HAP-1 (cell line): Measurements from ENCODE around the gene SHISA8.
A peak's percentile ranks its signal among the peaks of the same experiment; 100 is the strongest.
"Not testable (repeated sequence)": the region's sequence is repeated elsewhere in the genome, so short reads cannot be mapped to it uniquely, and the experiment has no call there.

Experiments used
- DNase-seq, 2 experiments: peaks; one replicate each; pipeline ENCODE4 v3.0.0-alpha.2; 2016 to 2020; ENCODE audit warnings: low spot score in 2 of 2
- H3K27me3 ChIP-seq: fragments of 250-450 bp; sonication (Bioruptor Pico); 2 replicates; pipeline ENCODE4 v1.5.1; 2020; ENCODE audit warnings: low read depth, mild to moderate bottlenecking, moderate library complexity
- H3K36me3 ChIP-seq: fragments of 250-450 bp; sonication (Bioruptor Pico); replicated peaks from 2 replicates; pipeline ENCODE4 v1.5.1; 2020; ENCODE audit warnings: mild to moderate bottlenecking
- H3K4me1 ChIP-seq: fragments of 250-450 bp; sonication (Bioruptor Pico); 2 replicates; pipeline ENCODE4 v1.5.1; 2020; ENCODE audit warnings: mild to moderate bottlenecking
- H3K4me3 ChIP-seq: fragments of 250-450 bp; sonication (Bioruptor Pico); 2 replicates; pipeline ENCODE4 v1.5.1; 2020; ENCODE audit warnings: mild to moderate bottlenecking, moderate library complexity
- H3K9me3 ChIP-seq: fragments of 250-450 bp; sonication (Bioruptor Pico); 2 replicates; pipeline ENCODE4 v1.5.1; 2020; ENCODE audit warnings: mild to moderate bottlenecking, moderate library complexity
- in situ Hi-C: fragments of 300-500 bp; cut with MboI; formaldehyde crosslinking; loops from 3 replicates; pipeline ENCODE4 v1.14.3; 2020; ENCODE audit warnings: low sequenced_read_pairs, inconsistent platforms, mixed read lengths

SHISA8 gene

DNA sequence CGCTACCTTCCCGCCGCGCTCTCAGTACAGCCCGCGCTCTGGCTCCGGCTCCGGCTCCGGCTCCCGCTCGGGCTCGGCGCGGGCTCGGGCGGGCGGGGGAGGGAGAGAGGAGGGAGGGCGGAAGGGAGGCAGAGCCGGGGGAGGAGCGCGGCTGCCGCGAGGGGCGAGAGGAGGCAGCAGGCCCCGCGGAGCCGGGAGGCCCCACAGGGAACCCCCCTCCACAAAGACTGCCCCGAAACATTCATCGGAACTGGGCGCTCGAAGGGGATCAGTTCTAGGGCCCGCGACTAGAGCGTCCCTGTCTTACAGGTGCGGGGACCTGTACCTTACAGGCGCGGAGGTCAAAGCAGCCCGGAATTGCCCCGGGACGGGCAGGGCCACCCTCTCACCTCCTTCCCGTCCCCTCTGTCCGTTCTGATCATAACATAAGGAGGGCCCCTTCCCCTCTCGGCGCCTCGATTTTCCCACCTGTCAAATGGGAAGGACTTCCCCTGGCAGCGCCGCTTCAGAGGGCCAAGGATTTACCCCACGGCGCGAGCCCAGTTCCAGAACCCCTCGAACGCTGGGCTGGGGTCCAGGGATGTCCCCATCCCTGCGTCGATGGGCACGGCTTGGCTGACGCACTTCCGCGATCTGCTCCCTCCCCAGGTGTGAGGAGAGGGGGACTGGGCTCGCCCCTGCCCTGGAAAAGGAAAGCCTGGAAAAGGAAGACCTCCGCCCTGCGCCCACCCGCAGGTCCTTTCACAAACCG is at the start of gene SHISA8:
Gene SHISA8, minus strand, starts transcription at position 40 of the 751 bp plus-strand sequence. CDS start 407 bp downstream, outside the sequence.
- Histone ChIP-seq H3K36me3 (no peaks in the 10 kb centered on the region; the same call in 1 of the 2 replicates), H3K9me3 (no peaks in the 10 kb centered on the region), H3K4me3 (peak within 1 kb of the TSS; percentile 31), H3K27me3 (peaks cover 3% of the 10 kb centered on the region), H3K4me1 (peaks cover 3% of the 10 kb centered on the region)
- DNase-seq = peak; percentile 28 to 82
- in situ Hi-C loops = no loop called here

GRCh38 chr22:41964112-41964491 is 49.2 kb upstream of the SHISA8 start:
- Histone ChIP-seq H3K27me3 (no peaks in the 10 kb centered on the region), H3K4me1 (peaks cover 6% of the 10 kb centered on the region), H3K36me3 (no peaks in the 10 kb centered on the region), H3K4me3 (no peak overlapping the region), H3K9me3 (no peaks in the 10 kb centered on the region)
- DNase-seq = no peak
- in situ Hi-C loops = loop anchor here (10.0 kb wide), 1 partner anchor 471 kb away; the partner anchor contains the start of gene NFAM1

DNA sequence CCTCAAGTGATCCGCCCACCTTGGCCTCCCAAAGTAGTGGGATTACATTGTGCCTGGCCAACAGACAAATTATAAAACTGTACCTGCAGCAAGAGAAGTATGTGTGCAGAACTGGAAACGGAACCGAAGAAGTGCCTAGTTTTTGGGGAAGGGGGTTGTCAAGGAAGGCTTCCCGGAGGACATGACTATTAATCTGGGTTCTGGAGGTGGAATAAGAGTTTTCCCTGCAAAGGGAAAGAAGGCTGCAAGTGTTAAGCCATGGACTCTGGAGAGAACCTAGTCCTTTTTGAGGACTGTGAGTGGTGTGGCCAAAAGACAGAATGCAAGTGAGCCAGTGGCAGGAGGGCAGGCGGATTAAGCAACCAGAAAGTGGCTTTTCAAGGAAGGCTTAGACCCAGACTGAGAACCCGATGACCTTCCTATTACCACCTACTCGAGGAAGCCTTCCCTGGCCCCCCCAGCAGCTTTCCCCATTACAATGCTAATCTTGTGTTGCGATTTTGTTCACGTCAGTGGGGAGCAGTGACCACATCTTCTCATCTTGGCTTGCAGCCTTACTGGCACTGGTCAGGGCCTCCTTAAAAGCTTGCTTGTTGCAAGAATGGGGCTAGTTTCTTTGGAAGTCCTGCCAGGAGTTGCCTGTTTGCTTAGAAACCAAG is 48.7 kb upstream of the SHISA8 start:
- in situ Hi-C loops = loop anchor here (10.0 kb wide), 1 partner anchor 471 kb away; the partner anchor contains the start of gene NFAM1
- H3K4me1 ChIP-seq = peaks cover 6% of the 10 kb centered on the region
- H3K27me3 ChIP-seq = no peaks in the 10 kb centered on the region
- H3K36me3 ChIP-seq = no peaks in the 10 kb centered on the region
- H3K9me3 ChIP-seq = no peaks in the 10 kb centered on the region
- no peak overlapping the region for H3K4me3 ChIP-seq
- DNase-seq = no peak

DNA sequence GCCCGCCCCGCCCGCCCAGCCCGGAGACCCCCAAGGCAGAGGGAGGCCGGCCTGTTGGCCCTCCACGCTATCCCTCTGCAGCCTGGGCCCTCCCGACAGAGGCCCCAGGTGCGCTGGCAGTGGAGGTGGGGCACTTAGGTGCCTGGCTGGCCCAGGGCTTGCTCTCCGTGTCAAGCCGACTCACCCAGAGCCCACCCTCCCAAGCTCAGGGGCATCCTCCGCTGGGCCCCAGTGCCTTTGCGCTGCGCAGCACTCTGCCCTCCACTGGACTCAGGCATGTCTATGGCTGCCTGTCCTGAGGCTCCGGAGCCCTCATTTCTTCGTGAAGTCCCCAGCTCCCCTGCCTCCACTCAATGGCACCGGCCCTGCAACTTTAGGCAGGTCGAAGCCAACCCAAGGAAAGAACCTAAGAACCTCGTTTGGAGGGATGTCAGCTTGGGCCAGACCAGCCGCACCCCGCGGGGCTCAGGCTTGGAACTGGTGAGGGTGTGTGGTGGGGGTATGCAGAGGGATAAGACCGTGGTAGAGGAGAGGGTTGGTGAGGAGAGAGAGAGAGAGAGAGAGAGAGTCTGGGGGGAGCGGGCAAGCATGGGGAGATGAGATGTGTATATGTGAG is 43.2 kb upstream of the SHISA8 start:
- DNase-seq = no peak
- H3K4me3 ChIP-seq = no peak overlapping the region
- no peaks in the 10 kb centered on the region for H3K27me3 ChIP-seq
- H3K9me3 ChIP-seq = no peaks in the 10 kb centered on the region
- H3K4me1 ChIP-seq = peaks cover 10% of the 10 kb centered on the region
- in situ Hi-C loops = no loop called here
- H3K36me3 ChIP-seq = no peaks in the 10 kb centered on the region

DNA sequence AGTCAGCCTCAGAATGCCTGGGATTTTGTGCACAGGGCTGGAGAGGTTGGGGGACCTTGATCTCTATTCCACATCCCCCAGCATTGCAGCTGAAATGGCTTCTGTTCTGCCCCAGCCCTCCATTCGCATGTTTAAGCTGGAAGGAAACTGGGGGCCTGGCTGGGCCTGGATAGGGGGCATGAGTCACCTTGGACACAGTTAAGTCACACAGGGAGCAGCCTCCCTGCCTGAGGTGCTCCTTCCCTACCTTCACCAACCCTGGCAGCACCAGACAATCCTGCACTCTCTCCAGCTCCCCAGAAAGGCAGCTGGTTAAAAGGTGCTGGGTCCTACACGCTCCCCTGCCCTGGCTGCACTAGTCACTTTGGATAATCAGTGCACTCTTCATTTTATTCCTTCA is 37.8 kb upstream of the SHISA8 start:
- H3K4me3 ChIP-seq = no peak overlapping the region
- DNase-seq = no peak
- H3K9me3 ChIP-seq = no peaks in the 10 kb centered on the region
- 0 out of 2 replicates have a peak, but pooled peaks cover 3% of the 10 kb centered on the region for H3K36me3 ChIP-seq
- in situ Hi-C loops = no loop called here
- H3K4me1 ChIP-seq = peaks cover 13% of the 10 kb centered on the region
- H3K27me3 ChIP-seq = no peaks in the 10 kb centered on the region

DNA sequence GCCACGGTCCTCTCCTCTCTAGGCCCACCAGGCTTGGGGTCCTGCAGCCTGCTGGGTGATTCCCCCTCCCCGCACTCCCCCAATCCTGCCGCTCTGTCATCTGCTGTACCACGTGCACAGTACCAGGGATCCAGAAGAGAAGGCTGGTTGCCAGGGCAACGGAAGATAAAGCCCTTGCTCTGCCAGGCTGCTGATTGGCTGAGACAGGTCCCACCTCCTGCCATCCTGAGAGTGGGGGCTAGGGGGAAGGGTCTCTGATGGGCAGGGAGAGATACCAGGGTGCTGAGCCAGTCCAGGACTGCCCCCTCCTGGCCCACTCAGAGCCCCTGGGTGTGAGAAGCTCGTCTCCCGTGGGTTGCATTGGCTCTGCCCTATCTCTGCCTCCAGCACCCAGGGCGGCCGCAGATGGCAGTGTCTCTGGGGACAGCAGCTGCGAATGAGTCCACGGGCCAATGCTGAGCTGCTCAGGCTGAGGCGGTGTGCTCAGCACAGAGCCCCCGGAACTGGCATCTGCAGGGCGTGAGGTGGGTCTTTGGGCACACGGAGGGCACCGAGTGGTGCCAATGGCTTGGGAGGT is 37.1 kb upstream of the SHISA8 start, which contains the start of gene SMIM45:
Gene SMIM45, plus strand, starts transcription at position 253 of the 577 bp plus-strand sequence.
- peaks cover 16% of the 10 kb centered on the region for H3K4me1 ChIP-seq
- in situ Hi-C loops = no loop called here
- H3K4me3 ChIP-seq = no peak within 1 kb of the TSS
- H3K27me3 ChIP-seq = no peaks in the 10 kb centered on the region
- DNase-seq = no peak
- 0 out of 2 replicates have a peak, but pooled peaks cover 3% of the 10 kb centered on the region for H3K36me3 ChIP-seq
- H3K9me3 ChIP-seq = no peaks in the 10 kb centered on the region

- no peak for DNase-seq
- Histone ChIP-seq H3K9me3 (no peaks in the 10 kb centered on the region), H3K36me3 (peaks cover 19% of the 10 kb centered on the region), H3K4me3 (no peak overlapping the region), H3K4me1 (peaks cover 26% of the 10 kb centered on the region), H3K27me3 (no peaks in the 10 kb centered on the region)
- in situ Hi-C loops = no loop called here
Observed at GRCh38 chr22:41949297-41949965, 34.6 kb upstream of the SHISA8 start.

- DNase-seq, H3K4me3 ChIP-seq, H3K9me3 ChIP-seq, H3K27me3 ChIP-seq, in situ Hi-C loops: not testable (repeated sequence)
- H3K36me3 ChIP-seq = peaks cover 25% of the 10 kb centered on the region
- peaks cover 26% of the 10 kb centered on the region for H3K4me1 ChIP-seq
Observed at GRCh38 chr22:41948928-41949296, 34.0 kb upstream of the SHISA8 start.

GRCh38 chr22:41948142-41948541 is 33.3 kb upstream of the SHISA8 start:
- in situ Hi-C loops = no loop called here
- H3K27me3 ChIP-seq = no peaks in the 10 kb centered on the region
- no peak for DNase-seq
- H3K9me3 ChIP-seq = no peaks in the 10 kb centered on the region
- H3K36me3 ChIP-seq = peaks cover 32% of the 10 kb centered on the region
- no peak overlapping the region; the same call in 1 of the 2 replicates for H3K4me3 ChIP-seq
- H3K4me1 ChIP-seq = peaks cover 26% of the 10 kb centered on the region

- Histone ChIP-seq H3K9me3 (no peaks in the 10 kb centered on the region), H3K4me1 (peaks cover 26% of the 10 kb centered on the region), H3K4me3 (peak overlapping the region; percentile 61)
Observed at GRCh38 chr22:41947424-41948080, 32.7 kb upstream of the SHISA8 start.

GRCh38 chr22:41946629-41947423 is 32.0 kb upstream of the SHISA8 start, which contains the start of gene CENPM:
Gene CENPM, minus strand, starts transcription at chr22:41947152. Its CDS starts 76 bp downstream, at chr22:41947076.
- Histone ChIP-seq H3K4me3 (peak within 1 kb of the TSS; percentile 61), H3K36me3 (peaks cover 43% of the 10 kb centered on the region), H3K4me1 (peaks cover 26% of the 10 kb centered on the region), H3K9me3 (no peaks in the 10 kb centered on the region), H3K27me3 (no peaks in the 10 kb centered on the region)
- in situ Hi-C loops = no loop called here
- DNase-seq = peak; percentile 96 to 98

More at GRCh38 chr22:41947424-41948080, 32.7 kb upstream of the SHISA8 start:
- in situ Hi-C loops = no loop called here
- no peak for DNase-seq
- H3K36me3 ChIP-seq = peaks cover 37% of the 10 kb centered on the region
- no peaks in the 10 kb centered on the region for H3K27me3 ChIP-seq

DNA sequence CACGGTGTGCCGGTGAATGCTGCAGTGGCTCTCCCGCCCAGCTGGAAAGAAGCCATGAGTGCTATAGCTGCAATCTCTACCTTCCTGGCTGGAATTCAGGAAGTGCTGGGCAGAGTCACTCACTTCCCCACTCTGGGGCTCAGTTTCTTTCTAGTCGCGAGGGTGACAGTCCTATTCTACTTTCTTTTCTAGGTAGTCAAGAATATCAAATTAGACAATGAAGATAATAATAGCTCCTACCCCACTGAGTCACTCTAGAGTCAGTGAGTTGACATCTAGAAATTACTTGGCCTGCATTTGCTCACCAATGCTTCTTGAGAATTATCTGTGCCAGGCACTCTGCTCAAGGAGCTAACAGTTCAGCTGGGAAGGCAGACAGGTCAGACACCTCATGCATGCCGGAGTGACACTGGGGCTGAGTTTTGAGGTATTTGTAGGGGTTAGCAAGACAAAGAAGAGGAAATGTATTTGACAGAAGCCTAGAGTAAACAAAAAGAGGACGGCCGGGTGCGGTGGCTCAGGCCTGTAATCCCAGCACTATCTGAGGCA is 28.9 kb upstream of the SHISA8 start:
- no peaks in the 10 kb centered on the region for H3K9me3 ChIP-seq
- DNase-seq = no peak
- no peaks in the 10 kb centered on the region for H3K27me3 ChIP-seq
- H3K36me3 ChIP-seq = peaks cover 71% of the 10 kb centered on the region
- peaks cover 26% of the 10 kb centered on the region for H3K4me1 ChIP-seq
- in situ Hi-C loops = loop anchor here (5.0 kb wide), 1 partner anchor 246 kb away; the partner anchor contains the start of gene MEI1
- no peak overlapping the region for H3K4me3 ChIP-seq
